ENCODE measurements around the gene GOLGA3.

GRCh38 chr12:132839558-132840235, 11.0 kb upstream of the GOLGA3 start:
- TF ChIP-seq POLR2A (IDR thresholded peaks at IDR 0.05; ENCODE audit: low read length), result no peak
- no peak for TF ChIP-seq GATA1 (IDR thresholded peaks at IDR 0.05; ENCODE audit: low read depth, low read length)
